ENCODE measurements around the gene MMP2. TPM values are rescaled to one million over a fixed set of nuclear protein-coding genes. Genes with fewer than 3 reads are reported as not detected.
A peak's percentile ranks its signal among the peaks of the same experiment; 100 is the strongest.

MMP2 gene
- total RNA-seq, 6 donors from 2014 or later, result 45.7 to 265 (median 143) TPM

GRCh38 chr16:55464375-55464774, 14.6 kb upstream of the MMP2 start:
- ATAC-seq (ENCODE audit: low FRiP score in 2 of 2) (no peak), DNase-seq (no peak)
- TF ChIP-seq POLR2AphosphoS5 (IDR thresholded peaks at IDR 0.05), result no peak
- TF ChIP-seq, protein P1, sequence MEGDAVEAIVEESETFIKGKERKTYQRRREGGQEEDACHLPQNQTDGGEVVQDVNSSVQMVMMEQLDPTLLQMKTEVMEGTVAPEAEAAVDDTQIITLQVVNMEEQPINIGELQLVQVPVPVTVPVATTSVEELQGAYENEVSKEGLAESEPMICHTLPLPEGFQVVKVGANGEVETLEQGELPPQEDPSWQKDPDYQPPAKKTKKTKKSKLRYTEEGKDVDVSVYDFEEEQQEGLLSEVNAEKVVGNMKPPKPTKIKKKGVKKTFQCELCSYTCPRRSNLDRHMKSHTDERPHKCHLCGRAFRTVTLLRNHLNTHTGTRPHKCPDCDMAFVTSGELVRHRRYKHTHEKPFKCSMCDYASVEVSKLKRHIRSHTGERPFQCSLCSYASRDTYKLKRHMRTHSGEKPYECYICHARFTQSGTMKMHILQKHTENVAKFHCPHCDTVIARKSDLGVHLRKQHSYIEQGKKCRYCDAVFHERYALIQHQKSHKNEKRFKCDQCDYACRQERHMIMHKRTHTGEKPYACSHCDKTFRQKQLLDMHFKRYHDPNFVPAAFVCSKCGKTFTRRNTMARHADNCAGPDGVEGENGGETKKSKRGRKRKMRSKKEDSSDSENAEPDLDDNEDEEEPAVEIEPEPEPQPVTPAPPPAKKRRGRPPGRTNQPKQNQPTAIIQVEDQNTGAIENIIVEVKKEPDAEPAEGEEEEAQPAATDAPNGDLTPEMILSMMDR (IDR thresholded peaks at IDR 0.05), result no peak
- TF ChIP-seq EP300 (IDR thresholded peaks at IDR 0.05), result no peak
- no peak for TF ChIP-seq POLR2A (IDR thresholded peaks at IDR 0.05)
- H3K4me3 ChIP-seq, result no peak overlapping the region
- no peaks in the 10 kb centered on the region for H3K27me3 ChIP-seq
- 41 to 53% methylated on average over 3 to 4 of the region's 4 CpGs for WGBS, 2 donors
- H3K9me3 ChIP-seq, result no peaks in the 10 kb centered on the region
- no peaks in the 10 kb centered on the region for H3K36me3 ChIP-seq
- peaks cover 0 to 3% (median 0%) of the 10 kb centered on the region in 4 donors for H3K4me1 ChIP-seq
- no peak overlapping the region for H3K27ac ChIP-seq

DNA sequence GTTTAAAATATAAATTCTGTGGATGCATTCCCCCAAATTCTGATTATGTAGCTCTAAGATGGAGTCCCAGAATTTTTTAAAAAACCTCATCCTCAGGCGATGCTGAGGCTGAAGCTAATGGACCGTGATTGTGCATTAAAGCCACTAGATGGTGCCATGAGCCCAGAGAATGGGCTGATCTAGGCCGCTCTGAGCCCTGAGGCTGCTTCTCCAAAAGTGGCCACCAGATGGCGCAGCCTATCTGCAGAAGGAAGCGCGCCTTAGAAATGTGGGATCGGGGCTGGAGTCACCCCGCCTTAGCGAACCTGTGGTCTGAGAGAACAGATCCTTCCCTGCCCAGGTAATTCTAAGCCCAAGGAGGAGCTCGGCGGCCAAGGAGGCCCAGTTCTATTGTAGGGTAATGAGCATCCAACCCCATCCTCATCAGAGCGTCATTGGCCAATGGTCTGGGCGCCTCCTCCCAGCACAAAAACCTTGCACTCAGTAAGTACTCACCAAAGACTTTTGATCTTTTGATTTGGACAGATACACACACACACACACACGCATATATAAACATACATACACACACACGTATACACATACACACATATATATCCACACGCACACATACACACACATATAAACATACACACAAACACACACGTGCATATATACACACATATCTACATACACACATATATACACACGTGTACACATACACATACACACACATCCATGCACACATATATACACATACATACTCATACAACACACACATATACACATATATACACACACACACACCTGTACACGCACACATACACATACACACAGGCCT, 13.7 kb upstream of the MMP2 start:
- Histone ChIP-seq H3K4me3 (no peak overlapping the region), H3K36me3 (no peaks in the 10 kb centered on the region), H3K27me3 (no peaks in the 10 kb centered on the region), H3K27ac (no peak overlapping the region), H3K9me3 (no peaks in the 10 kb centered on the region), H3K4me1 (peaks cover 0 to 3% (median 0%) of the 10 kb centered on the region in 4 donors)
- TF ChIP-seq, protein P1 (IDR thresholded peaks at IDR 0.05), result peak; percentile 97 to 100 (median 98)
- TF ChIP-seq EP300 (IDR thresholded peaks at IDR 0.05), result no peak
- 33 to 35% methylated on average over 19 of the region's 19 CpGs for WGBS, 2 donors
- ATAC-seq (ENCODE audit: low FRiP score in 2 of 2) (peak; percentile 92 to 96), DNase-seq (peak in 1 of 2 donors; percentile 90)

- H3K27me3 ChIP-seq, result no peaks in the 10 kb centered on the region
- no peak for DNase-seq
- H3K36me3 ChIP-seq, result no peaks in the 10 kb centered on the region
- WGBS, 2 donors, result 77 to 91% methylated on average over 4 of the region's 4 CpGs
- no peak for ATAC-seq (ENCODE audit: low FRiP score in 2 of 2)
- no peak overlapping the region for H3K4me3 ChIP-seq
- H3K4me1 ChIP-seq, result peaks cover 0 to 3% (median 0%) of the 10 kb centered on the region in 4 donors
- TF ChIP-seq POLR2AphosphoS5 (IDR thresholded peaks at IDR 0.05) (no peak), POLR2A (IDR thresholded peaks at IDR 0.05) (no peak), EP300 (IDR thresholded peaks at IDR 0.05) (no peak)
- TF ChIP-seq, protein P1 (IDR thresholded peaks at IDR 0.05), result no peak
- no peak overlapping the region for H3K27ac ChIP-seq
- H3K9me3 ChIP-seq, result no peaks in the 10 kb centered on the region
Measured at GRCh38 chr16:55466209-55466608, 12.8 kb upstream of the MMP2 start.

- no peak overlapping the region for H3K27ac ChIP-seq
- peaks cover 0 to 3% (median 0%) of the 10 kb centered on the region in 4 donors for H3K4me1 ChIP-seq
- H3K9me3 ChIP-seq, result no peaks in the 10 kb centered on the region
- no peak for ATAC-seq (ENCODE audit: low FRiP score in 2 of 2)
- H3K36me3 ChIP-seq, result no peaks in the 10 kb centered on the region
- DNase-seq, result no peak
- TF ChIP-seq POLR2A (IDR thresholded peaks at IDR 0.05) (no peak), EP300 (IDR thresholded peaks at IDR 0.05) (no peak)
- TF ChIP-seq, protein P1 (IDR thresholded peaks at IDR 0.05), result no peak
- H3K27me3 ChIP-seq, result no peaks in the 10 kb centered on the region
- WGBS, 2 donors, result 83 to 95% methylated on average over 3 of the region's 3 CpGs
- H3K4me3 ChIP-seq, result no peak overlapping the region
Measured at GRCh38 chr16:55467898-55468297, 11.1 kb upstream of the MMP2 start.
